Colonic mucosa (tissue), 4 donors: Measurements from ENCODE around the gene AOPEP. TPM values are rescaled to one million over a fixed set of nuclear protein-coding genes. Genes with fewer than 3 reads are reported as not detected.

Experiments used
- DNase-seq: peaks from one replicate; pipeline ENCODE4 v3.0.0-alpha.2; 2020
- H3K27ac ChIP-seq: fragments of 200-600 bp; one replicate; pipeline ENCODE4 v1.8.0; 2021
- H3K27me3 ChIP-seq: fragments of 200-600 bp; one replicate; pipeline ENCODE4 v1.8.0; 2021
- H3K36me3 ChIP-seq: fragments of 200-600 bp; one replicate; pipeline ENCODE4 v1.8.0; 2021
- H3K4me1 ChIP-seq: fragments of 200-600 bp; one replicate; pipeline ENCODE4 v1.8.0; 2021; ENCODE audit warnings: mild to moderate bottlenecking
- H3K4me3 ChIP-seq: fragments of 200-600 bp; one replicate; pipeline ENCODE4 v1.8.0; 2021
- H3K9ac ChIP-seq, 2 donors: one replicate each; pipeline ENCODE4 v1.7.0; 2013; ENCODE audit warnings: control low read depth in 2 of 2, low read depth in 2 of 2, low read length in 2 of 2
- H3K9me3 ChIP-seq: fragments of 200-600 bp; one replicate; pipeline ENCODE4 v1.8.0; 2021
- CTCF ChIP-seq: fragments of 200-600 bp; IDR thresholded peaks from one replicate; pipeline ENCODE4 v1.8.0; 2022; ENCODE audit warnings: antibody characterized with exemption, mild to moderate bottlenecking
- intact Hi-C: fragments of 100-400 bp; cut with DNase I; formaldehyde crosslinking; loops from one replicate; pipeline ENCODE4 v1.14.1; 2022
- total RNA-seq, 2 donors: library from RNA; stranded (reverse); fragmentation: NEBNext Ultra II Directional in 1 of 2; extraction: Animal tissue kit (Norgen Biotek cat#: 25700) in 1 of 2; gene quantifications; one replicate each; pipeline ENCODE4 v1.2.1, GENCODE V29; 2021
- donor health status: healthy.
- donor health status: DM: no; HTN: no; CAD: no.
- donor health status: DM: no; HTN: no; CAD: no.

The AOPEP gene
- total RNA-seq, 2 donors from 2014 or later, result 38.4 to 43.2 TPM

DNA sequence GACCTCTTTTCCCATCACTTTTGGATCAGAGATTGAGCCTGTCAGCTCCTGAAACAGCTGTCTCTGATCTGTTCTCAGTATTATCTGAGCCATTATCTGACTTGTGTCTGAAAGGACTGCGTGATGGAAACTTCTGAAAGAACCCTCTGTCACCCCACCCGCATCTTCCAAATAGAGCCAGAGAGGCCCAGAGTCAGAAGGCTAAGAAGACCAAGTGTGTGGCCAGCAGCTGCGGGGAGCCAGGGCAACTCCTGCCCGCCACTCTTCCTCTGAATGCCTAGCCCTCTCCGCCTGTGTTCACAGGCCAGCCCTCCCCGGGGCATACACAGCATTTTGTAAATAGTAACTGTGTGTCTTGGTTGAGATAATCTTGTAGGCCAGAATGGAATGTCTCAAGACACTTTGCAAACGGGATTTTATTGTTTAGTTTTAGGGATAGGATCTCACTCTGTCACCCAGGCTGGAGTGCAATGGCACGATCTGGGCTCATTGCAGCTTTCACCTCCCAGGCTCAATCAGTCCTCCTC is 92.7 kb downstream of the AOPEP start:
- no peaks in the 10 kb centered on the region for H3K9me3 ChIP-seq
- intact Hi-C loops, result no loop called here
- H3K36me3 ChIP-seq, result no peaks in the 10 kb centered on the region
- no peaks in the 10 kb centered on the region for H3K27me3 ChIP-seq
- DNase-seq, result no peak
- no peak overlapping the region for H3K9ac ChIP-seq
- H3K27ac ChIP-seq, result no peak overlapping the region
- H3K4me1 ChIP-seq, result no peaks in the 10 kb centered on the region
- TF ChIP-seq CTCF, result no peak
- H3K4me3 ChIP-seq, result no peak overlapping the region

DNA sequence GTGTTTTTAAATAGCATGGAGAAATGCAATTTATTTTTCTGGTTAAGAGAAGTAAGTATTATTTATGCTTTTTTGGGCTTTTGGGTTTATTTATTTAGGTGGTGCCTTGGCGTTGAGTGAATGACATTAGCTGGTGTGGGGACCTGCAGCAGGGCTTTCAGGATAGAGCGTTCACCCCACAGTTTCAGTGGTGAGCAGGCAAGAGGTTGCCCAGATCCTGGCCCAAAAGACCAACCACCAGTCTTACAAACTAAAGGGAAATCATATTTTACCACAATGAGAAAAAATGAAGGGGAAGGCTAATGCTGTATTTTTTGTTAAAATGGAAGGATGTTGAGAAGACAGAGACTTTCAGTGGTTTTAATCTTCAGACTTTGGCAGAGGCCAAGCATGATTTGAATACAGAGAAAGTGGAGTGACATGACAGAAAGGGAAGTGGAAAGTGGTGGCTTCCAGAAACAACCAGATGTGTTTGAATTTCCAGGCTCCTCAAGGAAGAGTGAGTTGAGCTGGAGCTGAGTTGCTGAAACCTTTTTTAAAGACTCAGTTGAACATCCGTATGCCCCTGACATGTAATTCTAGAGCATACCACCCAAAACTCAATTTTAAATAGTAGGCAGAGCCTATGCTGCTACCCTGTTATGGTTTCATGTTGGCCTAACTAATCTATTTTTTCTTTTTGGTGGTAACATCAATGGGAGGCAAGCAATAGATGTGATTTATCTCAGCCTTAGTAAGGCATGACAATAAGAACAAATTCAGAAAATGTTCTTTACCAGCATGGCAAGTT is 94.8 kb downstream of the AOPEP start:
- no peaks in the 10 kb centered on the region for H3K27me3 ChIP-seq
- no peak for DNase-seq
- H3K36me3 ChIP-seq, result no peaks in the 10 kb centered on the region
- H3K9me3 ChIP-seq, result no peaks in the 10 kb centered on the region
- H3K27ac ChIP-seq, result no peak overlapping the region
- H3K4me3 ChIP-seq, result no peak overlapping the region
- H3K4me1 ChIP-seq, result no peaks in the 10 kb centered on the region
- no peak for TF ChIP-seq CTCF
- intact Hi-C loops, result no loop called here
- no peak overlapping the region for H3K9ac ChIP-seq

GRCh38 chr9:94822273-94822672 is 95.8 kb downstream of the AOPEP start:
- intact Hi-C loops, result no loop called here
- H3K36me3 ChIP-seq, result no peaks in the 10 kb centered on the region
- no peaks in the 10 kb centered on the region for H3K27me3 ChIP-seq
- H3K9ac ChIP-seq, result no peak overlapping the region
- DNase-seq, result no peak
- H3K9me3 ChIP-seq, result no peaks in the 10 kb centered on the region
- no peak overlapping the region for H3K4me3 ChIP-seq
- no peaks in the 10 kb centered on the region for H3K4me1 ChIP-seq
- H3K27ac ChIP-seq, result no peak overlapping the region
- TF ChIP-seq CTCF, result no peak

GRCh38 chr9:94823710-94824109 is 97.2 kb downstream of the AOPEP start:
- no peak overlapping the region for H3K9ac ChIP-seq
- no peak for TF ChIP-seq CTCF
- no peaks in the 10 kb centered on the region for H3K4me1 ChIP-seq
- H3K9me3 ChIP-seq, result no peaks in the 10 kb centered on the region
- H3K36me3 ChIP-seq, result no peaks in the 10 kb centered on the region
- no peak overlapping the region for H3K27ac ChIP-seq
- intact Hi-C loops, result no loop called here
- H3K4me3 ChIP-seq, result no peak overlapping the region
- H3K27me3 ChIP-seq, result no peaks in the 10 kb centered on the region
- DNase-seq, result no peak

GRCh38 chr9:94824411-94824810 is 97.9 kb downstream of the AOPEP start:
- H3K27me3 ChIP-seq, result no peaks in the 10 kb centered on the region
- H3K27ac ChIP-seq, result peak overlapping the region; percentile 25
- intact Hi-C loops, result no loop called here
- no peak for TF ChIP-seq CTCF
- no peak overlapping the region for H3K9ac ChIP-seq
- no peak overlapping the region for H3K4me3 ChIP-seq
- no peaks in the 10 kb centered on the region for H3K9me3 ChIP-seq
- H3K36me3 ChIP-seq, result no peaks in the 10 kb centered on the region
- no peaks in the 10 kb centered on the region for H3K4me1 ChIP-seq
- DNase-seq, result no peak
